WTC11 (cell line): ENCODE measurements around the gene LPP. TPM values are rescaled to one million over a fixed set of nuclear protein-coding genes. Genes with fewer than 3 reads are reported as not detected.

Experiments
- ATAC-seq: fragments of 200-7000 bp; cut with Tn5 transposase; 2 replicates; pipeline ENCODE4 v1.10.0; 2021; ENCODE audit warnings: mild to moderate bottlenecking, moderate library complexity
- CTCF ChIA-PET: fragments of 300-600 bp; sonication (Branson Sonifier 250); formaldehyde crosslinking; loops from one replicate; lab custom pipeline; 2021; ENCODE audit warnings: antibody characterized with exemption; lab: Charles Lee
- POLR2A ChIA-PET: fragments of 350-600 bp; sonication (Branson Sonifier 250); formaldehyde crosslinking; loops from one replicate; lab custom pipeline; 2021; ENCODE audit warnings: antibody characterized with exemption; lab: Charles Lee
- DNase-seq: peaks from one replicate; pipeline ENCODE4 v3.0.0; 2021; ENCODE audit warnings: low spot score
- H3K27ac Mint-ChIP-seq: 2 replicates; pipeline ENCODE4 v1.8.0; 2021; ENCODE audit warnings: mixed read lengths
- H3K27me3 Mint-ChIP-seq: 2 replicates; pipeline ENCODE4 v1.8.0; 2021; ENCODE audit warnings: low read depth, mild to moderate bottlenecking, moderate library complexity, mixed read lengths
- H3K36me3 Mint-ChIP-seq: 2 replicates; pipeline ENCODE4 v1.8.0; 2021; ENCODE audit warnings: mixed read lengths
- H3K4me1 Mint-ChIP-seq: 2 replicates; pipeline ENCODE4 v1.8.0; 2022; ENCODE audit warnings: mixed read lengths
- H3K4me3 Mint-ChIP-seq: 2 replicates; pipeline ENCODE4 v1.8.0; 2021; ENCODE audit warnings: mild to moderate bottlenecking, moderate library complexity, mixed read lengths
- H3K9me3 Mint-ChIP-seq: 2 replicates; pipeline ENCODE4 v1.8.0; 2021; ENCODE audit warnings: mixed read lengths
- CBFB ChIP-seq: sonication (generic); formaldehyde crosslinking; IDR thresholded peaks from 2 replicates; pipeline ENCODE4 v1.8.1; 2022; ENCODE audit warnings: mild to moderate bottlenecking, low read depth, missing genetic modification reagents
- CREM ChIP-seq: sonication (generic); formaldehyde crosslinking; IDR thresholded peaks from 2 replicates; pipeline ENCODE4 v1.8.1; 2022; ENCODE audit warnings: mild to moderate bottlenecking, missing genetic modification reagents, moderate library complexity
- ESRRA ChIP-seq: sonication (generic); formaldehyde crosslinking; IDR thresholded peaks from 2 replicates; pipeline ENCODE4 v1.8.1; 2022; ENCODE audit warnings: mild to moderate bottlenecking, missing genetic modification reagents, borderline replicate concordance
- FOXJ3 ChIP-seq: sonication (generic); formaldehyde crosslinking; IDR thresholded peaks from 2 replicates; pipeline ENCODE4 v1.9.0; 2021; ENCODE audit warnings: missing genetic modification reagents, mild to moderate bottlenecking, borderline replicate concordance
- FOXK1 ChIP-seq: sonication (generic); formaldehyde crosslinking; IDR thresholded peaks from 2 replicates; pipeline ENCODE4 v1.8.0; 2022; ENCODE audit warnings: mild to moderate bottlenecking, moderate library complexity, missing genetic modification reagents
- GRHL2 ChIP-seq: fragments of 250-450 bp; sonication (Bioruptor Pico); IDR thresholded peaks from 2 replicates; pipeline ENCODE4 v1.8.0; 2022; ENCODE audit warnings: mild to moderate bottlenecking, moderate library complexity; ENCODE audit not compliant: insufficient replicate concordance, severe bottlenecking
- JAZF1 ChIP-seq: fragments of 250-450 bp; sonication (Bioruptor Pico); IDR thresholded peaks from 2 replicates; pipeline ENCODE4 v1.9.0; 2021; ENCODE audit warnings: moderate library complexity, mild to moderate bottlenecking, inconsistent platforms
- NFATC4 ChIP-seq: fragments of 250-450 bp; sonication (Bioruptor Pico); IDR thresholded peaks from 2 replicates; pipeline ENCODE4 v1.9.0; 2021; ENCODE audit warnings: mild to moderate bottlenecking
- NR3C1 ChIP-seq: sonication (generic); formaldehyde crosslinking; conservative IDR thresholded peaks from 2 replicates; pipeline ENCODE4 v1.8.1; 2023; ENCODE audit warnings: low read depth, mild to moderate bottlenecking, missing genetic modification reagents
- OVOL2 ChIP-seq: fragments of 250-450 bp; sonication (Bioruptor Pico); IDR thresholded peaks from 2 replicates; pipeline ENCODE4 v1.9.0; 2021; ENCODE audit warnings: mild to moderate bottlenecking, borderline replicate concordance
- RORB ChIP-seq: fragments of 250-450 bp; sonication (Bioruptor Pico); IDR thresholded peaks from 2 replicates; pipeline ENCODE4 v1.9.0; 2021; ENCODE audit warnings: mild to moderate bottlenecking
- SMAD3 ChIP-seq: sonication (generic); formaldehyde crosslinking; IDR thresholded peaks from 2 replicates; pipeline ENCODE4 v1.8.0; 2022; ENCODE audit warnings: missing genetic modification reagents, mild to moderate bottlenecking, borderline replicate concordance
- TEAD4 ChIP-seq: sonication (generic); formaldehyde crosslinking; IDR thresholded peaks from 2 replicates; pipeline ENCODE4 v1.8.0; 2022; ENCODE audit warnings: mild to moderate bottlenecking, missing genetic modification reagents
- ZNF138 ChIP-seq: sonication (generic); formaldehyde crosslinking; conservative IDR thresholded peaks from 2 replicates; pipeline ENCODE4 v1.8.1; 2022; ENCODE audit warnings: mild to moderate bottlenecking, moderate library complexity, missing genetic modification reagents
- ZNF232 ChIP-seq: sonication (generic); formaldehyde crosslinking; IDR thresholded peaks from 2 replicates; pipeline ENCODE4 v1.8.0; 2022; ENCODE audit warnings: mild to moderate bottlenecking, missing genetic modification reagents
- ZNF317 ChIP-seq: sonication (generic); formaldehyde crosslinking; IDR thresholded peaks from 2 replicates; pipeline ENCODE4 v1.8.1; 2023; ENCODE audit warnings: low read depth, mild to moderate bottlenecking, moderate library complexity, missing genetic modification reagents, borderline replicate concordance
- ZNF396 ChIP-seq: fragments of 250-450 bp; sonication (Bioruptor Pico); IDR thresholded peaks from 2 replicates; pipeline ENCODE4 v1.8.0; 2021; ENCODE audit warnings: mild to moderate bottlenecking, moderate library complexity, borderline replicate concordance
- total RNA-seq: library from RNA; stranded (reverse); gene quantifications from 3 replicates; pipeline ENCODE4 v1.2.3, GENCODE V29; 2021
- TF ChIP-seq, protein P1 (sequence below): sonication (generic); formaldehyde crosslinking; conservative IDR thresholded peaks from 2 replicates; pipeline ENCODE4 v1.8.1; 2023; ENCODE audit warnings: mild to moderate bottlenecking, low read depth, missing genetic modification reagents, moderate library complexity
- TF ChIP-seq, protein P2 (sequence below): sonication (generic); formaldehyde crosslinking; IDR thresholded peaks from 2 replicates; pipeline ENCODE4 v1.8.1; 2022; ENCODE audit warnings: mild to moderate bottlenecking, moderate library complexity, missing genetic modification reagents
- TF ChIP-seq, protein P3 (sequence below): fragments of 250-450 bp; sonication (Bioruptor Pico); IDR thresholded peaks from 2 replicates; pipeline ENCODE4 v1.9.0; 2021; ENCODE audit warnings: mild to moderate bottlenecking
- TF ChIP-seq, protein P4 (sequence below): fragments of 250-450 bp; sonication (Bioruptor Pico); conservative IDR thresholded peaks from 2 replicates; pipeline ENCODE4 v1.9.0; 2021; ENCODE audit warnings: mild to moderate bottlenecking

The LPP gene
- total RNA-seq, 1 experiment from 2014 or later = 49.6 TPM

DNA sequence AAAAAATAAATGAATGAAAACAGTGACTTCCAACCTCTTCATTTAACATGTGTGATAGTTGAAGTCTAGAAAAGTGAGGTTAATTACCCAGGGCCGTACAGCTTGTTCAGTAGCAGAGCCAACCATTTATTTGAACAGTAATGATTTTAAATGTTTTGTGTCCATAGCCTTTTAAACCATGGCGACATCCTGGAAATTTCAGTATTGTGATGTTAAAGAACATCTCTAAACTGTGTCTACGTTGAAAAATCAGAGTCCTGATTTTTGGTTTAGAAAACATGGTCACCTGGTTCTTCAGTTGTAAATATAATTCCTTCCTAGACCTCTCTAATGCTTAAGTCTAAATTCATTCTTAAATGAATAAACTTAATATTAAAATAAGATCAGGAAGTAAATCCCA, 14.2 kb downstream of the LPP start:
- TF ChIP-seq, protein P1, sequence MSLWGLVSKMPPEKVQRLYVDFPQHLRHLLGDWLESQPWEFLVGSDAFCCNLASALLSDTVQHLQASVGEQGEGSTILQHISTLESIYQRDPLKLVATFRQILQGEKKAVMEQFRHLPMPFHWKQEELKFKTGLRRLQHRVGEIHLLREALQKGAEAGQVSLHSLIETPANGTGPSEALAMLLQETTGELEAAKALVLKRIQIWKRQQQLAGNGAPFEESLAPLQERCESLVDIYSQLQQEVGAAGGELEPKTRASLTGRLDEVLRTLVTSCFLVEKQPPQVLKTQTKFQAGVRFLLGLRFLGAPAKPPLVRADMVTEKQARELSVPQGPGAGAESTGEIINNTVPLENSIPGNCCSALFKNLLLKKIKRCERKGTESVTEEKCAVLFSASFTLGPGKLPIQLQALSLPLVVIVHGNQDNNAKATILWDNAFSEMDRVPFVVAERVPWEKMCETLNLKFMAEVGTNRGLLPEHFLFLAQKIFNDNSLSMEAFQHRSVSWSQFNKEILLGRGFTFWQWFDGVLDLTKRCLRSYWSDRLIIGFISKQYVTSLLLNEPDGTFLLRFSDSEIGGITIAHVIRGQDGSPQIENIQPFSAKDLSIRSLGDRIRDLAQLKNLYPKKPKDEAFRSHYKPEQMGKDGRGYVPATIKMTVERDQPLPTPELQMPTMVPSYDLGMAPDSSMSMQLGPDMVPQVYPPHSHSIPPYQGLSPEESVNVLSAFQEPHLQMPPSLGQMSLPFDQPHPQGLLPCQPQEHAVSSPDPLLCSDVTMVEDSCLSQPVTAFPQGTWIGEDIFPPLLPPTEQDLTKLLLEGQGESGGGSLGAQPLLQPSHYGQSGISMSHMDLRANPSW (CRISPR knock-in tag) = no peak
- TF ChIP-seq ZNF138 (CRISPR knock-in tag) (no peak), CBFB (CRISPR knock-in tag) (no peak), ZNF317 (no peak), FOXK1 (CRISPR knock-in tag) (no peak), ZNF396 (CRISPR knock-in tag) (no peak), NR3C1 (CRISPR knock-in tag) (no peak), JAZF1 (CRISPR knock-in tag) (no peak)
- TF ChIP-seq, protein P2, sequence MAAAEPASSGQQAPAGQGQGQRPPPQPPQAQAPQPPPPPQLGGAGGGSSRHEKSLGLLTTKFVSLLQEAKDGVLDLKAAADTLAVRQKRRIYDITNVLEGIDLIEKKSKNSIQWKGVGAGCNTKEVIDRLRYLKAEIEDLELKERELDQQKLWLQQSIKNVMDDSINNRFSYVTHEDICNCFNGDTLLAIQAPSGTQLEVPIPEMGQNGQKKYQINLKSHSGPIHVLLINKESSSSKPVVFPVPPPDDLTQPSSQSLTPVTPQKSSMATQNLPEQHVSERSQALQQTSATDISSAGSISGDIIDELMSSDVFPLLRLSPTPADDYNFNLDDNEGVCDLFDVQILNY (CRISPR knock-in tag) = no peak
- DNase-seq = no peak
- Mint-ChIP-seq H3K9me3 (no peaks in the 10 kb centered on the region), H3K36me3 (no peaks in the 10 kb centered on the region), H3K27ac (no peak overlapping the region), H3K27me3 (no peaks in the 10 kb centered on the region), H3K4me1 (peaks cover 32% of the 10 kb centered on the region), H3K4me3 (no peak overlapping the region)
- POLR2A ChIA-PET = no interaction called here
- CTCF ChIA-PET = no interaction called here
- ATAC-seq = no peak

DNA sequence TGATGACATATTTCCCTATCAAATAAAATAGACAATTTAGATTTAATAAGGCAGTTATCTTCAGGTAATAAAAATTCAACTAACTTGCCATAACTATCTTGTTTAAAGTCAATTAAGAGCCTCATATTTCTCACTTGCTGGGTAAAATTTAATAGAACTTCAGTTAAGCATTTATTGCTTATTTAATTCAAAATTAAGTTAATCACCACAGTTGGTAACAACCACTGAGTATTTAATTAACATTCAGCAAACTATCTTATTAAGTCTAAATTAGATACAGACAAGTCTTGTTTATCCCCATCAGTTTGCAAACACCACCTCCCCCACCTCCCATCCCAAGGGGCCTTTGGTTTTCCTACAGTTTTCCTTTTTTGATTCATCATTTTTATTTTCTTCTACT, 14.7 kb downstream of the LPP start:
- ChIA-PET CTCF (no interaction called here), POLR2A (no interaction called here)
- peaks cover 32% of the 10 kb centered on the region for H3K4me1 Mint-ChIP-seq
- H3K27me3 Mint-ChIP-seq = no peaks in the 10 kb centered on the region
- no peak for ATAC-seq
- H3K9me3 Mint-ChIP-seq = no peaks in the 10 kb centered on the region
- no peak overlapping the region; the same call in 1 of the 2 replicates for H3K27ac Mint-ChIP-seq
- no peaks in the 10 kb centered on the region for H3K36me3 Mint-ChIP-seq
- DNase-seq = no peak
- TF ChIP-seq, protein P3, sequence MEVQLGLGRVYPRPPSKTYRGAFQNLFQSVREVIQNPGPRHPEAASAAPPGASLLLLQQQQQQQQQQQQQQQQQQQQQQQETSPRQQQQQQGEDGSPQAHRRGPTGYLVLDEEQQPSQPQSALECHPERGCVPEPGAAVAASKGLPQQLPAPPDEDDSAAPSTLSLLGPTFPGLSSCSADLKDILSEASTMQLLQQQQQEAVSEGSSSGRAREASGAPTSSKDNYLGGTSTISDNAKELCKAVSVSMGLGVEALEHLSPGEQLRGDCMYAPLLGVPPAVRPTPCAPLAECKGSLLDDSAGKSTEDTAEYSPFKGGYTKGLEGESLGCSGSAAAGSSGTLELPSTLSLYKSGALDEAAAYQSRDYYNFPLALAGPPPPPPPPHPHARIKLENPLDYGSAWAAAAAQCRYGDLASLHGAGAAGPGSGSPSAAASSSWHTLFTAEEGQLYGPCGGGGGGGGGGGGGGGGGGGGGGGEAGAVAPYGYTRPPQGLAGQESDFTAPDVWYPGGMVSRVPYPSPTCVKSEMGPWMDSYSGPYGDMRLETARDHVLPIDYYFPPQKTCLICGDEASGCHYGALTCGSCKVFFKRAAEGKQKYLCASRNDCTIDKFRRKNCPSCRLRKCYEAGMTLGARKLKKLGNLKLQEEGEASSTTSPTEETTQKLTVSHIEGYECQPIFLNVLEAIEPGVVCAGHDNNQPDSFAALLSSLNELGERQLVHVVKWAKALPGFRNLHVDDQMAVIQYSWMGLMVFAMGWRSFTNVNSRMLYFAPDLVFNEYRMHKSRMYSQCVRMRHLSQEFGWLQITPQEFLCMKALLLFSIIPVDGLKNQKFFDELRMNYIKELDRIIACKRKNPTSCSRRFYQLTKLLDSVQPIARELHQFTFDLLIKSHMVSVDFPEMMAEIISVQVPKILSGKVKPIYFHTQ (CRISPR knock-in tag) = no peak
- TF ChIP-seq CREM (CRISPR knock-in tag) (no peak), ZNF232 (CRISPR knock-in tag) (no peak), RORB (CRISPR knock-in tag) (no peak)
- no peak overlapping the region for H3K4me3 Mint-ChIP-seq

DNA sequence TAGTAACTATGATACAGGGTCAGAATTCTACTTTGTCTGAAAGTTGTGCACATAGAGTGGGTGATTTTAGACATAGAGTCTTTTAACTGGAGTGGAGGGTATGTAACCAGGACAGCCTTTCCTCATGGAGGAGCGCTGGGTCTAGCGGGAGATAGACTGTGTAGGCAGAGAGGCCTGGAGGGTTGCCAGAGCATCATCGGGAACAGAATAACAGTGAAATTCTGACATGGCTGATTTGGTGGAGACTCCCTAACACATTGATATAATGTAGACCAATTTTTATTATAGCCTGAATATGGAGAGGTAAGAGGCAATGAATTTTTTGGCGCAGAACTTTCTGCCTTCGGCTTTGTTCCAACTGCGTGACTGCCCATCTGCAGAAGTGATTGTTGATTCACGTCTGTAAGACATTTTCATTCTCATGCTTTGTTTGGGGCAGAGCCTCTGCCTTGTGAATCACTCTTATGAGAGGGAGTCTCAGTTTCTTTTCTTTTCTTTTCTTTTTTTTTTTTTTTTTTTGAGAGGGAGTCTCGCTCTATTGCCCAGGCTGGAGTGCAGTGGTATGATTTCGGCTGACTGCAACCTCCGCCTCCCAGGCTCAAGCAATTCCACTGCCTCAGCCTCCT, 16.0 kb downstream of the LPP start:
- POLR2A ChIA-PET = no interaction called here
- no peak overlapping the region for H3K27ac Mint-ChIP-seq
- CTCF ChIA-PET = no interaction called here
- TF ChIP-seq ESRRA (CRISPR knock-in tag) (no peak), NFATC4 (no peak), OVOL2 (no peak), SMAD3 (CRISPR knock-in tag) (no peak), TEAD4 (CRISPR knock-in tag) (no peak), GRHL2 (CRISPR knock-in tag) (no peak), FOXJ3 (CRISPR knock-in tag) (no peak)
- TF ChIP-seq, protein P4, sequence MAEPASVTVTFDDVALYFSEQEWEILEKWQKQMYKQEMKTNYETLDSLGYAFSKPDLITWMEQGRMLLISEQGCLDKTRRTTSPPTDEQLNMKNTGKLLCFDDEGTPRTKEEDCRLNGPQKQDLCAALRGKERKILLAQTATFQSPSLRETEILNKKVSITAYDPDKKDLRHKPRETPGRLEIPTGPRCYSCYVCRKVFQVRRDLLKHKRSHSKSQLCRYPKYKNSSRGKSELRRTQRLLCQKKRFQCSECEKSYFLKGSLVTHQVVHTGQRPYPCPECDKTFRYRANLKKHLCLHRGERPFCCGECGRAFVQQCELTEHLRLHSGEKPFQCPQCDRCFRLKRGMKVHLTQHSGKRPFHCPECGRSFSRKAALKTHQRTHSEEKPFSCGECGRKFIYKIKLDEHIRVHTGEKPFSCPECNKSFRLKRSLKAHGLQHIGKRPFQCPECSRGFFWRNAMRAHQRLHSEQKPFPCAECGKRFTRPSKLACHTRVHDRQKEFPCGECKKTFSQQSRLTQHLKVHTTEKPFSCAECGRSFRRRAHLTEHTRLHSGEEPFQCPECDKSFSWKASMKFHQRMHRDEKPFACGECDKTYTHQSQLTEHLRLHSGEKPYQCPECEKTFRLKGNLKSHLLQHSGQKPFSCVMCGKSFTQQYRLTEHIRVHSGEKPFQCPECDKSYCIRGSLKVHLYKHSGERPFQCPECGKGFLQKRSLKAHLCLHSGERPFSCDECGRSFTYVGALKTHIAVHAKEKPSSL (CRISPR knock-in tag) = no peak

More for the DNA sequence above, 16.0 kb downstream of the LPP start:
- no peaks in the 10 kb centered on the region for H3K9me3 Mint-ChIP-seq
- DNase-seq = no peak
- H3K36me3 Mint-ChIP-seq = no peaks in the 10 kb centered on the region
- peaks cover 36% of the 10 kb centered on the region for H3K4me1 Mint-ChIP-seq
- no peaks in the 10 kb centered on the region for H3K27me3 Mint-ChIP-seq
- H3K4me3 Mint-ChIP-seq = no peak overlapping the region
- ATAC-seq = no peak
